Measurements from ENCODE around the gene C1QTNF2.
A peak's percentile ranks its signal among the peaks of the same experiment; 100 is the strongest.

C1QTNF2 gene

DNA sequence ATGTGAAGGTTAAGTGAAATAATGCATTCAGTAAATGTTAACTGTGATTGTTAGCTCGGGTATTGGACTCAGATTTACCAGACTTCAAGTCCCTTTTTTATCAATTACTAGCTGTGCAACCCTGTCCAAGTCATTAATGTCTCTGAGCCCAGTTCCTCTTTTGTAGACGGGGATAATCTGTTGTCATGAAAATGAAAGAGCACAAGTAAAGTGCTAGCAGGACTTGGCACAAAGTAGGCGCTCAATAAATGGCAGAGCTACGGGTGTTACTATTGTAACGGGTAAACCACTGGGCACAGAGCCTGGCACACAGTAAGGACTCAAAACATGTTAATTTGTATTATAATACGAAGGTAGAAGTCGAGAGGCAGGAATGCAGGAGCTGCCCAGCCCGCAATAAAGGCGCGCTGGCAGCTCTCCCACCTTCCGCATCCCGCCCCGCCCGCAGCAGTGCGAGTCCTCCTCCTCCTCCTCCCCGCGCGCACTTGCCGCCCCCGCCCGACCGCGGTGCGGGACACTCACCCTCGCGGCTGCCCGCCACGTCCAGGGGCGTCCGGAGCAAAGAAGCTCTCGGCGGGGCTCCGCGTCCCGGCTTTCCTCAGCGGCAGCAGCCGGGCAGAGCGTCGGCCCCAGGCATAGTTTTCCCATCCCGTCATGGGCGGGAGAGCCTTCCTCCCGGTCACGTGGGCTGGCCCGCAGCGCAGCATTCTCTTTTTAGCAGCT is at the start of gene C1QTNF2:
C1QTNF2 (minus strand) TSS at position 637 of the 723 bp plus-strand sequence. CDS start 15,615 bp downstream, outside the sequence.
- DNase-seq (ENCODE audit: low spot score) = peak; percentile 27

DNA sequence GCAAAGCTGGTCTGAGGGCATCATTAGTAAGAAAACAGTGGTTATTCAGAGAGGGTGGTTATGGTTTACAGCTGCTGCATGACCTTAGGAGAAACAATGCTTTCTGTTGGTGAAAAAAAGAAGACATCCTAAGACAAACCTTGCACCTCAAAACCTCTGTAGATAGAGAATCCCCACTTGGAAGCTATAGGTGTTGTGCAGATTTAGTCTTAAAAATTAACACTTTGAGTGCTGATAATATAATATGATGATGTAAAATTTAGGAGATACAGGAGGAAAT is 49.8 kb upstream of the C1QTNF2 start:
- no peak for DNase-seq (ENCODE audit: low spot score)

DNA sequence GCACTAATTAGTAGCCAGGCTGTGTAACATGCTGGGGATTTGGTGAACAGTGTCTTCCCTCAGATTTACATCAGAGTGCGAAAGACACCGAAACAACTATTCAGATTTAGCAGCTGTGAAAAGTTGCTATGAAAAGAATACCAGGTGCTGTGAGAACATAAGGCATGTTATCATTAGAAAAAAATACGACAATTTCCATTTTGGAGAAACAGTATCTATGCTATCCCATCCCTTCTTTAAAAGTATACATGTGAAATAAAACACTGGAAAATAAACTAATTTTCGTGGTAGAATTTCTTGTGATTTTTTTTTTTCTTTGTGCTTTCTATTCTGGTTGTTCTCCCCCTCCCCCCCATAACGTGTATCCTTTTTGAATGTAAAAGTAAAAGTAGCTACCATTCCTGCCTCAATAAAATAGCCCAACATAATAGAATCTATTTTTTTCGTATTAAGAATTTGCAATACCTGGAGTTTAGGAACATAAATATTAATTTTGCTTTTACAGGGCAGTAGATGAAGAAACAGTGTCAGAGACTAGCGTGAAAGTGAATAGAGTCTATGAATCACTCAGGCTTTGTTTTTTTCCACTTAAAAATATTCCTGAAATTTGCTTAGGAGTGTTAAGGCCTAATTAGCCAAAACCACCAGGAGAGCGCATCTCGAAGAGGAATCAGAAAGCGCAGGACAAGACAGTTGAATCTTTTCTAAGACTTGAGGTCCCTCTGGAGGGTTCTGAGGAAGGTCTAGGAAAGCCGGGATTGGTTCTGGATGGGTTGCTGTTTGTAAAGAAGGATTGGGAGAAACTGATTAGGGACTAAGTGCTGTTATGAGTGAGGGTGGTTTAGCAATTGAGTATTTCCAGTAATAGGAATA is 49.3 kb upstream of the C1QTNF2 start:
- no peak for DNase-seq (ENCODE audit: low spot score)

DNA sequence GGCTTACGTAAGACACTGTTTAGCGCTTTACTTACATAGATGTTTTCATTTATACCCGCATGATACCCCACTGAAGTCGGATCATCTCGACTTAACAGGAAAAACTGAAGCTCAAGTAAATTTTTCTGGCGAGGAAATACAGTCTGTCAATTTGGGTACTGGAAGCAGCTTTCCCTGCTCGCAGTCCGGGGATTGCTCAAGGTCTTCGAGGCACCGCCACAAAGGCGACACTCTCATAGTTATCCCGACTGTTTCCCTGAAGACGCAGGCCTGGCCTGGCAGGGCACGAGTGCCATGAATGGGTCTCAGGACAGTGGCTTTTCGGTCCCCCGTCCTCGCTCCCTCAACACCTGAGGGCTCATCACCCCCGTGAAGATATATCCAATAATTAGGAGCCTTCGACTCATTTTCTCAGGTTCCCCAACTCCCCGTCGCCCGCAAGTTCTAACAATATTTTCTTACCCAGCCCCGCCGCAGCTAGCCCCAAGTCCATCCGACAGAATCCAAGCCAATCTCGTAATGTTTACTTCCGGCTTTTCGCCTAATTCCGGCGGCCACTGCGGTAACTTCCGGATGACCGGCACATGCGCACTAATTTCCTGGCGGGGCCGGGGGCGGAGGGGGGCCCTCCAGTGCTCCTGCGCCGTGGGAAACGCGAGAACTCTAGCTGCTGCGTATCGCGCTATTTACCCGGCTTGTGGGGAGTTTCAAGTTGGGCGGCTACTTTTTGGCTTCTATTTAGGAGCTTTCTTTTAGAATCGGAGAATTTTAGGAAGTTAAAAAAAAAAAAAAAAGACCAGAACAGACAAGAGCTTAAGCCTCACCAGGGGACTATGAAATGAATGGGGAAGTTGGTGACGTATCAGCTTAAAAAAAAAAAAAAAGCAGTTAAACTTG is 48.4 kb upstream of the C1QTNF2 start, which contains the start of gene SLU7:
SLU7 (minus strand) TSS at position 521 of the 897 bp plus-strand sequence. CDS start 3,787 bp downstream, outside the sequence.
- peak; percentile 91 for DNase-seq (ENCODE audit: low spot score)

- peak; percentile 95 for DNase-seq (ENCODE audit: low spot score)
These were observed 29.3 kb upstream of the C1QTNF2 start, which contains the start of gene FAM200C for GRCh38 chr5:160399402-160400353. Gene FAM200C (minus strand): TSS chr5:160400054. CDS start chr5:160395490, 4,564 bp downstream.

DNA sequence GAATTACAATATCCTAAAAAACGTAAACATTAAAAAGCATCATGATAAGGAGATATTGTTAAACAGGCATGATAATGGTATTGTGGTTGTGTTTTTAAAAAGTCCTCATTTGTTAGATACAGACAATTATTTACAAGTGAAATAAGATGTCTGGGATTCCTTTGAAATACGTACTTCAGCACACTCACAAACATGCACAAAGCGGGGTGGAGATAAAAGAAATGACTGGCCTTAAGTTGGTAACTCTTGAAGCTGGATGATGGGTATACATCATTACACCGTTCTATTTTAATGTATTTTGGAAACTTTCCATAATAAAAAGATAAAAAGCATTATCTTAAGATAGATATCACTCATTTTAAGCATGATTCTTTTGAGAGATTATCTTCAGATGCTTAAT is 28.4 kb upstream of the C1QTNF2 start:
- no peak for DNase-seq (ENCODE audit: low spot score)

GRCh38 chr5:160397492-160397891 is 27.1 kb upstream of the C1QTNF2 start:
- DNase-seq (ENCODE audit: low spot score) = no peak

DNA sequence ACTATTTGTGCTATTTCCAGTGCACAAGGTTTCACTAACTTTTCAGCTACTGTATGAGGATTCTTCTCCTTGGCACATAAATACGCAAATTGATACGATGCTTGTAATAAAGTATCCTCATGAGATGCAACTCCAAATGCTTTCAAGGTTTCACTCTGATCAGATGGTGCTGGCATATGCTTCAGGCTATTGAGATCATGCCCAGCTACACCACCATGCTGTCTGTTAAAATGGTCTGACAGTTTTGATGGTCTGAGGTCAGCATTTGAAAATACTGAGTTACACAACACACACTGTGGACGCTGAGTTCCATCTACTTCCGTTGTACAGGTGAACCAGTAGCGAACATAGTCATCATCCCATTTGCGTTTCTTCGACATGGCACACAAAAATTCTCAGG is 24.7 kb upstream of the C1QTNF2 start:
- no peak for DNase-seq (ENCODE audit: low spot score)

DNA sequence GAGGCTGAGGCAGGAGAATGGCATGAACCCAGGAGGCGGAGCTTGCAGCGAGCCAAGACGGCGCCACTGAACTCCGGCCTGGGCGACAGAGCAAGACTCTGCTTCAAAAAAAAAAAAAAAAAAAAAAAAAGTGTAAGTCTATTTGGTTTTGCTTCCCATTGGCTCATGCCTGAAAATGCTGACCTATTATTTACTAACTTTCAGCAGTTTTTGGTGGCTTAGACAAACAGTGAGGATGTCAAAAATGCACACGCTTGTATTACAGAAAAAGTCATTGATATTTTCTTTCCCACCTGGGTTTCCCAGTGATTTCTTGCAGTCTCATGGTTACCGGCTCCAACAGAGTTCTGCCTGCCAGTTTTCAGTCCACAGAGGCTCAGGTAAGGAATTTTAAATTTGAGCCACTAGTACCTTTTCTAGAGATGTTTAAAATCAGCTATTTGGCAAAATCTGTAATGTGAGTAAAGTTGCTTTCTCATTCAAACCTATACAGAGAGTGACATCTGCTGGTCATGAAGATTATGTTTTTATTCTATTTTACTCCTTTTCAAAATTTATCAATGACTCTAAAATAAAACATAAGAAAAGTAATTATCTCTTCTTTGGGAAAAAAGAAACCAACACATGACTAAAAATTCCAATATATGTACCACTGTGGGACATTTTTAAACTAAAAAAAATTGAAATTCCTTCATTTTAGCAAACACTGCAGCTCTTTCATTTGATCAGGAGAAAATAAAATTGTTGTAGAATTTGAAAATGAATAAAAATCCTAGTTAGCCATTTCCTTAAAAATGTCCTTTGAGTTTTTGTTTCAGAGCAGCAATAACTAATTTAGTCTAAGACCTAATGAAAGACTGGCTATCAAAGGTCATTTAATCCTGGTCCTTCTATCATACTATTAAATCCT is 20.6 kb upstream of the C1QTNF2 start:
- DNase-seq (ENCODE audit: low spot score) = no peak

DNA sequence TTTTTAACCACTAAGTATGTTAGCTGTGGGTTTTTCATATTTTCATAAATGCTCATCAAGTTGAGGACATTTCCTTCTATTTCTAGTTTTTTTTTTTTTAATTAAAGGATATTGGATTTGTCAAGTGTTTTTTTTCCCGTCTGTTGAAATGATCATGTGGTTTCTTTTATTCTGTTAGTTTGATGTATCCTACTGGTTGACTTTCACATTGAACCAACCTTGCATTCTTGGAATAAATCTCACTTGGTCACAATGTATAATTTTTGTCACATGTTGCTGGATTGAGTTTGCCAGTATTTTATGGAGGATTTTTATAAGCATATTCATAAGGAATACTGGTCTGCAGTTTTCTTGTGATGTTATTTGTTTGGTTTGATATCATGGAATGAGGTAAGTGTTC is 17.0 kb upstream of the C1QTNF2 start:
- no peak for DNase-seq (ENCODE audit: low spot score)

DNA sequence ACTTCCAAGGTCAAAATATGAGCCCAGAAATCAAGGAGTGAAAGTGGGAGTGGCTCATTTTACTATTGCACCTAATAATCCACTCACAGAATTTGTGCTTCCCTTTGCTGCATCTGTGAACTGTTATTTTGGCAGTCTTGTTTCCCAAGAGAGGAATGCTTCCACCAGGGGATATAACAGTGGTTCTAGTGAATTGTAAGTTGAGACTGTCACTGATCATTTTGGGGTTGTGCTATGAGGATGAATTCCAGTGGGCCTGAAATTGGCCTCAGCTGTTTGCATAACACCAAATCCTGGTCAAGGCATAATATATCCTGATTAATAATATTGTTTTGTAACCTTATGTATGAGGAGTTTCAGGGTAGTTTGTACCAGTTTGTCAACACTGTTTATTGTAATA is 15.1 kb upstream of the C1QTNF2 start:
- no peak for DNase-seq (ENCODE audit: low spot score)

DNA sequence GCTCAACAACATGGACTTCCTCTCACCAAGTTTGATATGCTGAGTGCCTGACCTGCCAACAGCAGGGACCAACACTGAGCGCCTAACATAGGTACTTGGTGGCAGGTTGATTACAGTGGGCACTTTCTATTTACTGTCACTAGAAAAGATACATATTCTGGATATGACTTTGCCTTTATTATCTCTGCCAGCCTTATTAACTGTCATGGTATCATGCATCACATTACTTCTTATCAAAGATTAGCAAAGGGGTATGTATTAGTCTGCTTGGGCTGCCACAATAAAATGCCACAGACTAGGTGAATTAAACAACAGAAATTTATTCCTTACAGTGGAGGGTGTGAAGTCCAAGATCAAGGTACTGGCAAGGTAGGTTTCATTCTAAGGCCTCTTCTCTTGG is 14.3 kb upstream of the C1QTNF2 start:
- no peak for DNase-seq (ENCODE audit: low spot score)

- no peak for DNase-seq (ENCODE audit: low spot score)
These were observed 11.9 kb upstream of the C1QTNF2 start for GRCh38 chr5:160382346-160382745.

- DNase-seq (ENCODE audit: low spot score) = no peak
These were observed 9.6 kb upstream of the C1QTNF2 start for GRCh38 chr5:160380041-160380440.

DNA sequence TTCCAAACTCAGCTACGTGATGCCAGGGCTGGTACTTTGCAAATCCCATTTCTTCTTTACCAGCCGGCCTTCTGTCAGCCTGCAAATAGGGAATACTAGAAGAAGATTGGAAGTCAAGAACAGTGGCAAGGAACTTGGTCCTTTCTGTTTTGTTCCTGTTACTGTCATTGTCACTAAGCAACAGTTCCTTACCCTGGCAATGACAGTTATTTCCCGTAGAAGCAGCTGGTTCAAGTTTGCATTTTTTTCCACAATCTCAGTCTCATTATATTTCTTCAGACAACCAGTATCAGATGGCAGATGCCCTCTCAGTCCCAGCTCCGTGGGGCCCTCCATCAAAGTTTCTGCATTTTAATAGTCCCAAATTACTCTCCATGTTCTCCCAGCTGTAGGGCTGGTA is 9.1 kb upstream of the C1QTNF2 start:
- DNase-seq (ENCODE audit: low spot score) = no peak

GRCh38 chr5:160378330-160378729 is 7.9 kb upstream of the C1QTNF2 start:
- no peak for DNase-seq (ENCODE audit: low spot score)

DNA sequence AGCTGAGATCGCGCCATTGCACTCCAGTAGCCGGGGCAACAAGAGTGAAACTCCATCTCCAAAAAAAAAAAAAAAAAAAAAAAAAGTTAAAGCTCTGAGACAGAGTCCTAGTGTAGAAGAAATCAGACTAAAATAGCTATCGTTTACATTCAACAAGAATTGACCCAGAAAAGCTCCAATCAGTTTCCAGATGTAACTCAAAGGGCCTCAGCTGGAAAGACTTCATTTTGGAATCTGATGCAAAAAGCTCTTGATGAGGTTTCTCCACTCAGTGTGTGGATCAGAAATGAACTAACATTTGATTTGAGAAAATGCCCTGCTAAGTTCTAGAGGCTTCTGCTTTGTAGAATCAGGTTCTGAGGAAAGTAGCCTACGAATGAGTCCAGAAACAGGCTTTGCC is 7.2 kb upstream of the C1QTNF2 start:
- no peak for DNase-seq (ENCODE audit: low spot score)

DNA sequence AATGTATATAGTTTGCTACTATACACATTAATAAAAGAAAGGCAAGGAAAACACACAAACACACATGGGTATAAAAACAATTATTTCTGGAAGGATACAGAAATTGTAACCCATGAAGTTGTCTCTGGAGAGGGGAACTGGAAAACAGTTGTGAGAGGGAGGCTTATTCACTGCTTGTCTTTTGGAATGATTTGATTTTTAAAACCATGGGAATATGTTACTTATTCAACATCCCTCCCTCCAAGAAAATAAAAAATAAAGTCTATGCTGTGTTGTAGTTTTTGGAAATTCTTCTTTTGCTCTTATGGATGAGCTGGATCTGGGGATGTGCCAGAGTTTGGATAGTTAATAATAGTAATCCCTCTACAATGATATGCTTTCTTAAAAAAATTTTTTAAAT is 6.0 kb upstream of the C1QTNF2 start:
- no peak for DNase-seq (ENCODE audit: low spot score)

GRCh38 chr5:160375701-160376100 is 5.3 kb upstream of the C1QTNF2 start:
- DNase-seq (ENCODE audit: low spot score) = no peak

GRCh38 chr5:160375166-160375565 is 4.7 kb upstream of the C1QTNF2 start:
- no peak for DNase-seq (ENCODE audit: low spot score)

All from putamen (tissue), 1 donor.